CD4-positive, alpha-beta T cell (primary cell): ENCODE results near the gene CYP4A22. TPM values are rescaled to one million over a fixed set of nuclear protein-coding genes. Genes with fewer than 3 reads are reported as not detected.

Experiments
- ATAC-seq: fragments of 200-7000 bp; cut with Tn5 transposase; one replicate; pipeline ENCODE4 v1.10.0; 2022; ENCODE audit warnings: mild to moderate bottlenecking; ENCODE audit not compliant: poor library complexity
- CTCF ChIA-PET: fragments of 350-600 bp; sonication (Branson Sonifier 250); formaldehyde crosslinking; loops from one replicate; lab custom pipeline; 2021; ENCODE audit warnings: antibody characterized with exemption, inconsistent platforms; lab: Charles Lee
- POLR2A ChIA-PET: fragments of 350-600 bp; sonication (Branson Sonifier 250); formaldehyde crosslinking; loops from one replicate; lab custom pipeline; 2021; ENCODE audit warnings: antibody characterized with exemption, inconsistent platforms; lab: Charles Lee
- DNase-seq, 14 experiments: peaks; one replicate each; pipeline ENCODE4 v3.0.0-alpha.2; 2013 to 2020; ENCODE audit warnings: mixed read lengths in 2 of 14
- H3K27ac ChIP-seq, 2 donors: one replicate each; pipeline versions ENCODE4 v1.5.1 to v1.7.0; 2013; ENCODE audit warnings: low read length in 2 of 2, low read depth in 1 of 2, mild to moderate bottlenecking in 1 of 2
- H3K27me3 ChIP-seq, 2 experiments: 1 replicate in 1 of 2; 2 replicates in 1 of 2; pipeline versions ENCODE4 v1.6.1 to v1.7.0; 2013; ENCODE audit warnings: low read length in 2 of 2, control low read depth in 1 of 2, mild to moderate bottlenecking in 1 of 2, moderate library complexity in 1 of 2; ENCODE audit not compliant: insufficient read depth in 2 of 2, control insufficient read depth in 1 of 2
- H3K36me3 ChIP-seq: one replicate; pipeline ENCODE4 v1.6.1; 2013; ENCODE audit warnings: low read length, control low read depth; ENCODE audit not compliant: insufficient read depth
- H3K4me1 ChIP-seq: one replicate; pipeline ENCODE4 v1.6.1; 2013; ENCODE audit warnings: low read length, control low read depth; ENCODE audit not compliant: insufficient read depth
- H3K4me3 ChIP-seq: one replicate; pipeline ENCODE4 v1.5.1; 2013; ENCODE audit warnings: mild to moderate bottlenecking, low read length, moderate library complexity
- H3K9me3 ChIP-seq, 2 experiments: 1 replicate in 1 of 2; 2 replicates in 1 of 2; pipeline versions ENCODE4 v1.6.1 to v1.7.0; 2013; ENCODE audit warnings: low read length in 2 of 2, mild to moderate bottlenecking in 2 of 2, control low read depth in 1 of 2, moderate library complexity in 1 of 2; ENCODE audit not compliant: control insufficient read depth in 1 of 2, insufficient read depth in 1 of 2
- H3K27ac Mint-ChIP-seq: one replicate; pipeline ENCODE4 v1.8.0; 2020; ENCODE audit warnings: mixed read lengths
- H3K27me3 Mint-ChIP-seq: one replicate; pipeline ENCODE4 v1.8.0; 2021; ENCODE audit warnings: mixed read lengths
- H3K36me3 Mint-ChIP-seq: one replicate; pipeline ENCODE4 v1.8.0; 2021; ENCODE audit warnings: low read depth, mixed read lengths
- H3K4me1 Mint-ChIP-seq: one replicate; pipeline ENCODE4 v1.8.0; 2021; ENCODE audit warnings: low read depth, mixed read lengths
- H3K4me3 Mint-ChIP-seq: one replicate; pipeline ENCODE4 v1.8.0; 2020; ENCODE audit warnings: mild to moderate bottlenecking, mixed read lengths
- H3K9me3 Mint-ChIP-seq: one replicate; pipeline ENCODE4 v1.8.0; 2020; ENCODE audit warnings: mixed read lengths
- CTCF ChIP-seq: fragments of 200-600 bp; IDR thresholded peaks from one replicate; pipeline ENCODE4 v1.8.0; 2022; ENCODE audit warnings: antibody characterized with exemption, mild to moderate bottlenecking
- intact Hi-C, 2 experiments: fragments of 100-400 bp; cut with DNase I in 1 of 2; cut with micrococcal nuclease in 1 of 2; formaldehyde crosslinking; loops; one replicate each; pipeline versions ENCODE4 v1.15.1 to v1.9.0; 2023 to 2025; cut with DNase I, micrococcal nuclease
- total RNA-seq, 174 experiments: library from RNA in 2 of 174; stranded (reverse) in 2 of 174; gene quantifications; one replicate each; pipeline ENCODE4 v1.2.3 and lab custom pipeline; 2021 to 2026

CYP4A22 gene
- total RNA-seq, 2 experiments from 2014 or later, result not detected

GRCh38 chr1:47160716-47161115 is 23.5 kb downstream of the CYP4A22 start:
- Histone ChIP-seq H3K4me1 (no peaks in the 10 kb centered on the region), H3K27me3 (peaks cover 0 to 2% of the 10 kb centered on the region in 2 experiments), H3K4me3 (no peak overlapping the region), H3K36me3 (no peaks in the 10 kb centered on the region), H3K9me3 (no peaks in the 10 kb centered on the region), H3K27ac (no peak overlapping the region)
- peaks cover 43% of the 10 kb centered on the region for H3K27me3 Mint-ChIP-seq
- H3K9me3 Mint-ChIP-seq, result no peaks in the 10 kb centered on the region
- ATAC-seq (no peak), DNase-seq (no peak)
- H3K4me1 Mint-ChIP-seq, result no peaks in the 10 kb centered on the region
- H3K36me3 Mint-ChIP-seq, result no peaks in the 10 kb centered on the region
- intact Hi-C loops, result no loop called here
- no peak for TF ChIP-seq CTCF
- CTCF ChIA-PET, result no interaction called here
- H3K4me3 Mint-ChIP-seq, result no peak overlapping the region
- POLR2A ChIA-PET, result no interaction called here
- H3K27ac Mint-ChIP-seq, result no peak overlapping the region

GRCh38 chr1:47161298-47162040 is 24.2 kb downstream of the CYP4A22 start:
- CTCF ChIA-PET, result no interaction called here

GRCh38 chr1:47164552-47164951 is 27.3 kb downstream of the CYP4A22 start:
- Mint-ChIP-seq H3K9me3 (no peaks in the 10 kb centered on the region), H3K36me3 (no peaks in the 10 kb centered on the region), H3K27ac (no peak overlapping the region), H3K4me3 (no peak overlapping the region), H3K4me1 (no peaks in the 10 kb centered on the region), H3K27me3 (peaks cover 52% of the 10 kb centered on the region)
- intact Hi-C loops, result no loop called here
- Histone ChIP-seq H3K27ac (no peak overlapping the region), H3K9me3 (no peaks in the 10 kb centered on the region), H3K36me3 (no peaks in the 10 kb centered on the region), H3K4me1 (no peaks in the 10 kb centered on the region), H3K27me3 (peaks cover 0 to 6% of the 10 kb centered on the region in 2 experiments), H3K4me3 (no peak overlapping the region)
- ATAC-seq (no peak), DNase-seq (no peak)
- POLR2A ChIA-PET, result no interaction called here
- CTCF ChIA-PET, result interaction anchor here (0.7 kb wide), 1 partner anchor 24 kb away, joined by 4 read pairs; no protein-coding TSS in a partner anchor
- no peak for TF ChIP-seq CTCF

More at GRCh38 chr1:47161298-47162040, 24.2 kb downstream of the CYP4A22 start:
- POLR2A ChIA-PET, result no interaction called here
- Histone ChIP-seq H3K27me3 (peaks cover 0 to 5% of the 10 kb centered on the region in 2 experiments), H3K9me3 (no peaks in the 10 kb centered on the region), H3K36me3 (no peaks in the 10 kb centered on the region), H3K27ac (no peak overlapping the region), H3K4me1 (no peaks in the 10 kb centered on the region), H3K4me3 (no peak overlapping the region)
- TF ChIP-seq CTCF, result no peak
- Mint-ChIP-seq H3K4me1 (no peaks in the 10 kb centered on the region), H3K4me3 (no peak overlapping the region), H3K9me3 (no peaks in the 10 kb centered on the region), H3K36me3 (no peaks in the 10 kb centered on the region), H3K27me3 (peaks cover 41% of the 10 kb centered on the region), H3K27ac (no peak overlapping the region)
- DNase-seq, result no peak
- no peak for ATAC-seq
- intact Hi-C loops, result no loop called here
